Astrocyte (in vitro differentiated cells and primary cell): ENCODE measurements around the gene CLEC3B. TPM values are rescaled to one million over a fixed set of nuclear protein-coding genes. Genes with fewer than 3 reads are reported as not detected.
"Not testable (repeated sequence)": the region's sequence is repeated elsewhere in the genome, so short reads cannot be mapped to it uniquely, and the experiment has no call there.

Experiments used
- DNase-seq: peaks from one replicate; pipeline ENCODE4 v3.0.0-alpha.2; 2010; ENCODE audit warnings: low read depth
- FAIRE-seq: peaks from 2 replicates; lab custom pipeline; 2011; peaks lifted over from hg19 to GRCh38; lab: Jason Lieb, UNC
- H2AFZ ChIP-seq: 2 replicates; pipeline ENCODE4 v1.6.0; 2012; ENCODE audit warnings: low read depth, low read length, inconsistent platforms
- H3K27ac ChIP-seq: 2 replicates; pipeline ENCODE4 v1.5.1; 2011; ENCODE audit warnings: low read depth, low read length, inconsistent platforms
- H3K27me3 ChIP-seq: 2 replicates; pipeline ENCODE4 v1.6.0; 2011; ENCODE audit warnings: low read length, inconsistent platforms; ENCODE audit not compliant: insufficient read depth
- H3K36me3 ChIP-seq: 2 replicates; pipeline ENCODE4 v1.5.1; 2011; ENCODE audit warnings: low read length, inconsistent platforms; ENCODE audit not compliant: insufficient read depth
- H3K4me1 ChIP-seq: 2 replicates; pipeline ENCODE4 v1.5.1; 2011; ENCODE audit warnings: low read length, inconsistent platforms; ENCODE audit not compliant: insufficient read depth
- H3K4me2 ChIP-seq: 2 replicates; pipeline ENCODE4 v1.6.0; 2012; ENCODE audit warnings: low read length, inconsistent platforms
- H3K4me3 ChIP-seq: 2 replicates; pipeline ENCODE4 v1.5.1; 2011; ENCODE audit warnings: low read depth, mild to moderate bottlenecking, low read length, inconsistent platforms; ENCODE audit not compliant: insufficient read depth
- H3K79me2 ChIP-seq: 2 replicates; pipeline ENCODE4 v1.6.0; 2012; ENCODE audit warnings: mild to moderate bottlenecking, low read length, inconsistent platforms; ENCODE audit not compliant: insufficient read depth
- H3K9ac ChIP-seq: 2 replicates; pipeline ENCODE4 v1.6.0; 2012; ENCODE audit warnings: mild to moderate bottlenecking, low read length, inconsistent platforms
- H3K9me3 ChIP-seq: 2 replicates; pipeline ENCODE4 v1.5.1; 2012; ENCODE audit warnings: low read depth, mild to moderate bottlenecking, low read length, inconsistent platforms; ENCODE audit not compliant: insufficient read depth
- H4K20me1 ChIP-seq: 2 replicates; pipeline ENCODE4 v1.6.0; 2012; ENCODE audit warnings: low read length, inconsistent platforms; ENCODE audit not compliant: insufficient read depth
- H3K27ac Mint-ChIP-seq: one replicate; pipeline ENCODE4 v1.8.0; 2021; ENCODE audit warnings: mild to moderate bottlenecking, mixed read lengths; ENCODE audit not compliant: unreplicated experiment
- H3K27me3 Mint-ChIP-seq: one replicate; pipeline ENCODE4 v1.8.0; 2021; ENCODE audit warnings: low read depth, mixed read lengths; ENCODE audit not compliant: unreplicated experiment
- H3K36me3 Mint-ChIP-seq: one replicate; pipeline ENCODE4 v1.8.0; 2021; ENCODE audit warnings: low read depth, mixed read lengths; ENCODE audit not compliant: unreplicated experiment
- H3K4me1 Mint-ChIP-seq: one replicate; pipeline ENCODE4 v1.8.0; 2021; ENCODE audit warnings: low read depth, mixed read lengths; ENCODE audit not compliant: unreplicated experiment
- H3K4me3 Mint-ChIP-seq: one replicate; pipeline ENCODE4 v1.8.0; 2021; ENCODE audit warnings: mild to moderate bottlenecking, moderate library complexity, mixed read lengths; ENCODE audit not compliant: unreplicated experiment
- H3K9me3 Mint-ChIP-seq: one replicate; pipeline ENCODE4 v1.8.0; 2021; ENCODE audit warnings: mild to moderate bottlenecking, mixed read lengths; ENCODE audit not compliant: unreplicated experiment
- CTCF ChIP-seq: IDR thresholded peaks from 2 replicates; pipeline ENCODE4 v1.5.1; 2011; ENCODE audit warnings: low read depth, mild to moderate bottlenecking, inconsistent platforms, low read length, moderate library complexity; ENCODE audit not compliant: insufficient read depth
- EZH2 ChIP-seq: IDR thresholded peaks from 2 replicates; pipeline ENCODE4 v1.6.1; 2012; ENCODE audit warnings: mild to moderate bottlenecking, low read length, inconsistent platforms; ENCODE audit not compliant: insufficient read depth
- total RNA-seq: library from RNA; stranded (reverse); gene quantifications from 2 replicates; pipeline ENCODE4 v1.2.1, GENCODE V29; 2021

CLEC3B gene
- total RNA-seq, 1 donor from 2014 or later = 0.32 TPM

DNA sequence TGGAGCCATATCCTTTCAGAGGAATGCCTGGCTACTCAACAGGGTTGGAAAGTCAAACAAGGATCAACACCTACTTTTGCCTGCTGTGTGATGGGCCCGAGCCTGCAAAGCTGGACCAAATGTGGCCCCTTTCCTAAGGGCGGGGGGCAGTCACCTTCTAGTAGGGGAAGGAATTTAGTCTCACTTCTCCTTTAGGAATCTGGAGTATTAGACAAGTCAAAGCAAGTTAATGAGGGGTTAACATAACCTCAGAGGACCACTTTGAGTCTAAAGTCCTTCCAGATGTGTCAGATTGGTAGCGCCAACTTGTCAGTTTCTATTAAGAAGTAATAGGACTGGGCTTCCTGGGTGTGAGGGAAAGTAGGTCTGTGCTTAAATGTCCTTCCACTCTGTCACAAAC lies 43.3 kb upstream of the CLEC3B start:
- FAIRE-seq = no peak
- peaks cover 15% of the 10 kb centered on the region for H3K36me3 Mint-ChIP-seq
- Histone ChIP-seq H3K79me2 (peaks cover 79% of the 10 kb centered on the region), H3K9ac (no peak overlapping the region), H3K4me1 (no peaks in the 10 kb centered on the region), H2AFZ (no peak overlapping the region), H3K4me2 (no peak overlapping the region), H3K27ac (no peak overlapping the region), H3K27me3 (no peaks in the 10 kb centered on the region), H4K20me1 (peaks cover 72% of the 10 kb centered on the region), H3K9me3 (no peaks in the 10 kb centered on the region), H3K36me3 (no peaks in the 10 kb centered on the region), H3K4me3 (no peak overlapping the region)
- H3K9me3 Mint-ChIP-seq = no peaks in the 10 kb centered on the region
- H3K4me3 Mint-ChIP-seq = no peak overlapping the region
- peaks cover 29% of the 10 kb centered on the region for H3K4me1 Mint-ChIP-seq
- DNase-seq = no peak
- H3K27ac Mint-ChIP-seq = no peak overlapping the region
- TF ChIP-seq CTCF (no peak), EZH2 (no peak)
- no peaks in the 10 kb centered on the region for H3K27me3 Mint-ChIP-seq

DNA sequence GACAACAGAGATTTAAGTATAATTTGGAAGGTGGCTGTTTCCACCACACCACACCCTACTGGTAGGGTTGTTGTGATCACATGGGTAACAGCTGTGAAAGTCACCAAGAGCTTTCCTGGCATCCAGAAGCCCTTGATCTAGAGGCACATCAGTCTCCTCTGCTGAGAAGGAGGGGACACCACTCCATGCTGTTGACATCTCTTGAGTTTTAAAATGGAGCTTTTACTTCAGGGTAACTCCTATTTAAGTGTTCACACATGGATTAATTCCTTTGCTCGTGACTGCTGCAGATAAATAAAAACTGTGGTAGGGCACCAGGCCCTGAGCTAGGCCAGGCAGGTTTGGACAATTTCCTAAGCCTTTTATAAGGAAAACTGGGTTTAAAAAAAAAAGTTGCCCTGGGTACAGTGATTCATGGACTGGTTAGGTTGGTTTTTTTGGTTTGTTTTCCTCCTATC lies 42.6 kb upstream of the CLEC3B start:
- no peak for TF ChIP-seq EZH2
- no peak for TF ChIP-seq CTCF
- no peak overlapping the region for H3K27ac Mint-ChIP-seq
- no peak overlapping the region for H3K9ac ChIP-seq
- H3K9me3 ChIP-seq = no peaks in the 10 kb centered on the region
- no peak overlapping the region for H3K4me3 ChIP-seq
- peaks cover 34% of the 10 kb centered on the region for H3K4me1 Mint-ChIP-seq
- no peak overlapping the region for H3K4me2 ChIP-seq
- H3K4me1 ChIP-seq = no peaks in the 10 kb centered on the region
- no peak for FAIRE-seq
- no peaks in the 10 kb centered on the region for H3K9me3 Mint-ChIP-seq
- H3K27me3 Mint-ChIP-seq = no peaks in the 10 kb centered on the region
- H4K20me1 ChIP-seq = peaks cover 78% of the 10 kb centered on the region
- no peak for DNase-seq
- no peak overlapping the region for H3K27ac ChIP-seq
- peaks cover 15% of the 10 kb centered on the region for H3K36me3 Mint-ChIP-seq
- no peak overlapping the region for H2AFZ ChIP-seq
- no peaks in the 10 kb centered on the region for H3K36me3 ChIP-seq
- peaks cover 76% of the 10 kb centered on the region for H3K79me2 ChIP-seq
- H3K4me3 Mint-ChIP-seq = no peak overlapping the region
- H3K27me3 ChIP-seq = no peaks in the 10 kb centered on the region

DNA sequence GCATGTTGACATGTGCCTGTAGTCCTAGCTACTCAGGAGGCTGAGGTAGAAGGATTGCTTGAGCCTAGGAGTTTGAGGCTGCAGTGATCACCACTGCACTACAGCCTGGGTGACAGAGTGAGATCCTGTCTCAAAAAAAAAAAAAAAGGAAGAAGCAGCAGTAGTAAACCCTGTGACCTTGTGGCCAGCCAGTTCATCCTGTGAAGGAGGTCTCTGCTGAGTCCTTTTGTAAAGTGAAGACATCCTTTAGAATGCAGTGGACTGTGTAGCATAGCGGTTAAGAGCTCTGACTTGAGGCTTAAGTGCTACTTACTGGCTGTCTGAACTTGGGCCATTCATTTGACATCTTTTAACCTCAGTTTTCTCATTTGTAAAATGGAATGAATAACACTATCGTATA lies 41.8 kb upstream of the CLEC3B start:
- H3K79me2 ChIP-seq = peaks cover 76% of the 10 kb centered on the region
- no peak overlapping the region for H3K4me3 ChIP-seq

GRCh38 chr3:44986330-44986729 lies 39.8 kb upstream of the CLEC3B start:
- H3K36me3 ChIP-seq, H3K9ac ChIP-seq, H3K9me3 ChIP-seq, H3K4me3 Mint-ChIP-seq, H3K4me2 ChIP-seq, H3K4me3 ChIP-seq, H3K9me3 Mint-ChIP-seq, DNase-seq, FAIRE-seq, H3K4me1 ChIP-seq, H2AFZ ChIP-seq, H3K27ac Mint-ChIP-seq, H3K27me3 Mint-ChIP-seq, H3K27me3 ChIP-seq, H3K27ac ChIP-seq: not testable (repeated sequence)
- Histone ChIP-seq H3K79me2 (peaks cover 65% of the 10 kb centered on the region), H4K20me1 (peaks cover 77% of the 10 kb centered on the region)
- H3K4me1 Mint-ChIP-seq = peaks cover 32% of the 10 kb centered on the region
- peaks cover 28% of the 10 kb centered on the region for H3K36me3 Mint-ChIP-seq

More for the DNA sequence above, 41.8 kb upstream of the CLEC3B start:
- H3K27me3 Mint-ChIP-seq = no peaks in the 10 kb centered on the region
- Histone ChIP-seq H3K9ac (no peak overlapping the region), H2AFZ (no peak overlapping the region), H3K4me1 (no peaks in the 10 kb centered on the region), H3K9me3 (no peaks in the 10 kb centered on the region), H3K27me3 (no peaks in the 10 kb centered on the region), H3K27ac (no peak overlapping the region), H3K4me2 (no peak overlapping the region), H3K36me3 (no peaks in the 10 kb centered on the region), H4K20me1 (peaks cover 78% of the 10 kb centered on the region)
- no peak overlapping the region for H3K27ac Mint-ChIP-seq
- H3K9me3 Mint-ChIP-seq = no peaks in the 10 kb centered on the region
- no peak for TF ChIP-seq EZH2
- TF ChIP-seq CTCF = no peak
- DNase-seq = no peak
- no peak for FAIRE-seq
- peaks cover 40% of the 10 kb centered on the region for H3K4me1 Mint-ChIP-seq
- H3K4me3 Mint-ChIP-seq = no peak overlapping the region
- peaks cover 21% of the 10 kb centered on the region for H3K36me3 Mint-ChIP-seq
